ENCODE results near the gene ID2. TPM values are rescaled to one million over a fixed set of nuclear protein-coding genes. Genes with fewer than 3 reads are reported as not detected.
A peak's percentile ranks its signal among the peaks of the same experiment; 100 is the strongest.

Gene ID2
- total RNA-seq, 4 donors from 2014 or later, result 165 to 949 (median 312) TPM

- DNase-seq (ENCODE audit: low spot score), result no peak
- no peak for ATAC-seq (ENCODE audit: low FRiP score)
- TF ChIP-seq, protein P1, sequence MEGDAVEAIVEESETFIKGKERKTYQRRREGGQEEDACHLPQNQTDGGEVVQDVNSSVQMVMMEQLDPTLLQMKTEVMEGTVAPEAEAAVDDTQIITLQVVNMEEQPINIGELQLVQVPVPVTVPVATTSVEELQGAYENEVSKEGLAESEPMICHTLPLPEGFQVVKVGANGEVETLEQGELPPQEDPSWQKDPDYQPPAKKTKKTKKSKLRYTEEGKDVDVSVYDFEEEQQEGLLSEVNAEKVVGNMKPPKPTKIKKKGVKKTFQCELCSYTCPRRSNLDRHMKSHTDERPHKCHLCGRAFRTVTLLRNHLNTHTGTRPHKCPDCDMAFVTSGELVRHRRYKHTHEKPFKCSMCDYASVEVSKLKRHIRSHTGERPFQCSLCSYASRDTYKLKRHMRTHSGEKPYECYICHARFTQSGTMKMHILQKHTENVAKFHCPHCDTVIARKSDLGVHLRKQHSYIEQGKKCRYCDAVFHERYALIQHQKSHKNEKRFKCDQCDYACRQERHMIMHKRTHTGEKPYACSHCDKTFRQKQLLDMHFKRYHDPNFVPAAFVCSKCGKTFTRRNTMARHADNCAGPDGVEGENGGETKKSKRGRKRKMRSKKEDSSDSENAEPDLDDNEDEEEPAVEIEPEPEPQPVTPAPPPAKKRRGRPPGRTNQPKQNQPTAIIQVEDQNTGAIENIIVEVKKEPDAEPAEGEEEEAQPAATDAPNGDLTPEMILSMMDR (IDR thresholded peaks at IDR 0.05), result no peak
Observed at GRCh38 chr2:8701681-8702379, 20.0 kb downstream of the ID2 start.

- ATAC-seq (ENCODE audit: low FRiP score) (no peak), DNase-seq (ENCODE audit: low spot score) (no peak)
- TF ChIP-seq, protein P1 (IDR thresholded peaks at IDR 0.05), result no peak
Observed at GRCh38 chr2:8704906-8705305, 23.1 kb downstream of the ID2 start.

DNA sequence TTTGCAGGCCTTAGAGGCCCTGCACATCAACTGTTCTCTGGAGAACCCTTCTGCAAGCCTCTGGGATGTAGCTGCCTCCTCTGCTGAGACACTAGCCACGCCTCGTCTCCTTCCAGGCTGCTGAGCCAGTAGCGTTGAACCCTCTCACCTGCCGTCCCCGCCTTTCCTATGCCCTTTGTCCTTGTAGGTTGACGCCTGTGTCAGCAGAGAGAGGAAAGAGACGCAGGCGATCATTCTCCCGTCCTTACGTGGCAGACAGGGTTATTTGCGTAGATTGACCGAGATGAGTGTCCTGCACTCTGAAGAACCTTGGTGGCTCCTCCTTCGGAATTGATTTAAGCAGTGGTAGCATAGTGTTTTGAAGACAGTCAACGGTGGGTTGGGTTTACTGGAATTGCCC is 27.8 kb downstream of the ID2 start:
- ATAC-seq (ENCODE audit: low FRiP score), result no peak
- no peak for DNase-seq (ENCODE audit: low spot score)
- TF ChIP-seq, protein P1 (IDR thresholded peaks at IDR 0.05), result no peak

DNA sequence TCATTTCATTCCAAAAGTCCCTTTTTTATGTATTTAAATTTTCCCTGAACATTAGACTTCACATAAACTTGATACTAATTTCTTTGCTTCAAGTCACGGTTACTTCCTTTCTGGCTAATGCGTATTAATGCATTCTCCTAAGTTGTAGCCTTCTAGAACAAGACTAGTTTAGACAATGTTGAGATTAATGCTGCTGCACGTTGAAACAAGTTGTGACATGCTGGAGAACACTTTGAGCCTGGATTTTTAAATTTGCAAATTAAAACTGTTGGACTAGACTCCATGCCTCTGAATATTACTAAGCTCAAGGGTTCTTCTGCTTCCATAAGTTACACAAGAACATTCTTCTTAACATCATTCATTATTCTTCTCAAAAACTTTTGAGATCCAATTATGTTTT is 29.1 kb downstream of the ID2 start:
- DNase-seq (ENCODE audit: low spot score), result no peak
- TF ChIP-seq, protein P1 (IDR thresholded peaks at IDR 0.05), result no peak
- no peak for ATAC-seq (ENCODE audit: low FRiP score)

DNA sequence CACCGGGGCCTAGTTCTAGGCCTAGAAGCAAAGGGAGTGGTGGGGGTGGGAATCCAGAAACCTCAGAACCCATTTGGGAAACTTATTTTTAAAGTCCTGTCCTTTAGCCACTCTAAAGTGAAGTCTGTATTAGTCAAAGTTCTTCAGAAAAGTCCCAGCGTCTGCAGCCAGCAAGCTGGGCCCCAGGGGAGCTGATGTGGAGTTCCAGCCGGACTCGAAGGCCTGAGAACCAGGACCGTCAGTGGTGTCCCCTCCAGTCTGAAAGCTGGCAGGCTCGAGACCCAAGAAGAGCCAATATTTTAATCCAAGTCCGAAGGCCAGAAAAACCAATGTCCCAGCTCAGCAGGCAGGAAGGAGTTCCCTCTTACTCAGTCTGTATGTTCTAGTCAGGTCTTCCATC is 32.4 kb downstream of the ID2 start:
- no peak for DNase-seq (ENCODE audit: low spot score)
- TF ChIP-seq, protein P1 (IDR thresholded peaks at IDR 0.05), result no peak
- no peak for ATAC-seq (ENCODE audit: low FRiP score)

GRCh38 chr2:8714971-8715370 is 33.1 kb downstream of the ID2 start:
- DNase-seq (ENCODE audit: low spot score) (no peak), ATAC-seq (ENCODE audit: low FRiP score) (no peak)
- TF ChIP-seq, protein P1 (IDR thresholded peaks at IDR 0.05), result no peak

DNA sequence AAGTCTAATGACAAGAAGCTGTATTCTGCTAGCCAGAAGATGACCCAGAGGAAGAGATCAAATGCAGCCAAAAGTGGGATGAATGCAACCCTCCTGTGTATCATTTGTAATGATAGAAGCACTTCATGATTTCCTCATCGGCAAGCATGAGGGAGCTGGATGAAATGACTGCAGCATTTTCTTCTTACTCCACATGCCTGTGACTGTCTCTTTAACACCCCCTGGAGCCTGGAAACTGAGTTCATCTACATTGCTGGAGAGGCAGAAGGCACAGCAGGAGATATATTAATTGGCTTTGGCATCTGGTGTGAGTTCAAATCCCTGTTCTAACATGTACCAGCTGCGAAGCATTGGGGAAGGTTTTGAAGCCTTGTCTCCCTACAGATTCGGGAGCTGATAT is 37.7 kb downstream of the ID2 start:
- DNase-seq (ENCODE audit: low spot score), result no peak
- peak; percentile 32 for ATAC-seq (ENCODE audit: low FRiP score)
- TF ChIP-seq, protein P1 (IDR thresholded peaks at IDR 0.05), result no peak

All from omental fat pad (tissue), 4 donors.